HG03139 (cell line): Measurements from ENCODE around the gene ATP6V0B.

Experiments used
- ATAC-seq: cut with Tn5 transposase; IDR thresholded peaks from one replicate; pipeline ENCODE4 v1.9.1; 2021; ENCODE audit not compliant: unreplicated experiment

The ATP6V0B gene

GRCh38 chr1:43974443-43975248 lies at the start of gene ATP6V0B:
Gene ATP6V0B (plus strand): TSS chr1:43974960. CDS start chr1:43975041, 81 bp downstream.
- ATAC-seq: peak; percentile 49

GRCh38 chr1:43925846-43926245 lies 48.9 kb upstream of the ATP6V0B start:
- ATAC-seq: no peak

- no peak for ATAC-seq
These were observed 44.4 kb upstream of the ATP6V0B start for GRCh38 chr1:43930168-43930948.

- ATAC-seq: no peak
These were observed 43.8 kb upstream of the ATP6V0B start for GRCh38 chr1:43930949-43931275.

GRCh38 chr1:43931711-43932660 lies 42.8 kb upstream of the ATP6V0B start:
- no peak for ATAC-seq

- no peak for ATAC-seq
These were observed 41.9 kb upstream of the ATP6V0B start for GRCh38 chr1:43932786-43933385.

GRCh38 chr1:43933386-43934100 lies 41.2 kb upstream of the ATP6V0B start, which contains the start of gene ARTN:
Gene ARTN (plus strand): TSS chr1:43933801. CDS start chr1:43935657, 1,856 bp downstream.
- no peak for ATAC-seq

GRCh38 chr1:43934101-43934985 lies 40.4 kb upstream of the ATP6V0B start:
- no peak for ATAC-seq

- no peak for ATAC-seq
These were observed 39.8 kb upstream of the ATP6V0B start for GRCh38 chr1:43934986-43935324.

- no peak for ATAC-seq
These were observed 38.9 kb upstream of the ATP6V0B start for GRCh38 chr1:43935711-43936427.

GRCh38 chr1:43936431-43937151 lies 38.2 kb upstream of the ATP6V0B start:
- ATAC-seq: no peak

GRCh38 chr1:43937179-43937865 lies 37.4 kb upstream of the ATP6V0B start:
- no peak for ATAC-seq

- no peak for ATAC-seq
These were observed 36.4 kb upstream of the ATP6V0B start for GRCh38 chr1:43938383-43938782.

GRCh38 chr1:43938892-43939587 lies 35.7 kb upstream of the ATP6V0B start:
- ATAC-seq: no peak

GRCh38 chr1:43942411-43942810 lies 32.3 kb upstream of the ATP6V0B start:
- no peak for ATAC-seq

- no peak for ATAC-seq
These were observed 29.9 kb upstream of the ATP6V0B start for GRCh38 chr1:43944860-43945259.
